HepG2 (cell line): Measurements from ENCODE around the gene ZBTB2. TPM values are rescaled to one million over a fixed set of nuclear protein-coding genes. Genes with fewer than 3 reads are reported as not detected.

Experiments used
- CREBL2 ChIP-seq: sonication (generic); formaldehyde crosslinking; IDR thresholded peaks from 2 replicates; pipeline ENCODE4 v1.8.1; 2023; ENCODE audit warnings: missing genetic modification reagents, mild to moderate bottlenecking, borderline replicate concordance
- ELK4 ChIP-seq: sonication (generic); formaldehyde crosslinking; IDR thresholded peaks from 2 replicates; pipeline ENCODE4 v1.9.0; 2021; ENCODE audit warnings: missing genetic modification reagents, borderline replicate concordance
- FOXJ3 ChIP-seq: sonication (generic); formaldehyde crosslinking; IDR thresholded peaks from 2 replicates; pipeline ENCODE4 v1.4.0; 2020; ENCODE audit warnings: missing genetic modification reagents, mild to moderate bottlenecking, borderline replicate concordance
- MAFK ChIP-seq, 2 experiments: IDR thresholded peaks in 1 of 2; conservative IDR thresholded peaks in 1 of 2; 2 replicates each; pipeline ENCODE4 v1.6.1; 2011; ENCODE audit warnings: improper control_type of control experiment in 2 of 2, low read length in 2 of 2
- MTF2 ChIP-seq: sonication (generic); formaldehyde crosslinking; IDR thresholded peaks from 2 replicates; pipeline ENCODE4 v1.5.0; 2020; ENCODE audit warnings: missing genetic modification reagents, borderline replicate concordance
- NFKB2 ChIP-seq: sonication (generic); formaldehyde crosslinking; IDR thresholded peaks from 2 replicates; pipeline ENCODE4 v1.4.0; 2020; ENCODE audit warnings: missing genetic modification reagents, borderline replicate concordance
- NPAS2 ChIP-seq: sonication (generic); formaldehyde crosslinking; IDR thresholded peaks from 2 replicates; pipeline ENCODE4 v1.8.0; 2022; ENCODE audit warnings: mild to moderate bottlenecking, missing genetic modification reagents, borderline replicate concordance
- SKI ChIP-seq: fragments of 450-650 bp; IDR thresholded peaks from one replicate; pipeline ENCODE4 v1.6.1; 2018; ENCODE audit warnings: mild to moderate bottlenecking; ENCODE audit not compliant: partially characterized antibody
- SUZ12 ChIP-seq: fragments of 150-350 bp; IDR thresholded peaks from 2 replicates; pipeline ENCODE4 v1.6.1; 2014; ENCODE audit warnings: low read depth, low read length
- TBL1XR1 ChIP-seq: fragments of 150-350 bp; IDR thresholded peaks from 2 replicates; pipeline ENCODE4 v1.6.1; 2014; ENCODE audit warnings: borderline replicate concordance, low read length; ENCODE audit not compliant: partially characterized antibody
- ZFP1 ChIP-seq: IDR thresholded peaks from 2 replicates; pipeline ENCODE4 v1.6.1; 2016
- ZNF280B ChIP-seq: sonication (generic); formaldehyde crosslinking; IDR thresholded peaks from 2 replicates; pipeline ENCODE4 v1.5.0; 2020; ENCODE audit warnings: missing genetic modification reagents, mild to moderate bottlenecking, borderline replicate concordance
- ZNF282 ChIP-seq: fragments of 450-650 bp; IDR thresholded peaks from 2 replicates; pipeline ENCODE4 v1.6.1; 2018; ENCODE audit not compliant: partially characterized antibody
- ZNF335 ChIP-seq: sonication (generic); formaldehyde crosslinking; IDR thresholded peaks from 2 replicates; pipeline ENCODE4 v1.4.0; 2020; ENCODE audit warnings: missing genetic modification reagents
- ZNF556 ChIP-seq: sonication (generic); formaldehyde crosslinking; IDR thresholded peaks from 2 replicates; pipeline ENCODE4 v1.4.0; 2020; ENCODE audit warnings: mild to moderate bottlenecking, missing genetic modification reagents, borderline replicate concordance
- ZNF703 ChIP-seq: sonication (generic); formaldehyde crosslinking; IDR thresholded peaks from 2 replicates; pipeline ENCODE4 v1.5.1; 2020; ENCODE audit warnings: missing genetic modification reagents, mild to moderate bottlenecking, moderate library complexity, borderline replicate concordance
- polyA plus RNA-seq, 8 experiments: library from polyadenylated mRNA; depleted of rRNA in 3 of 8; stranded (reverse) in 7 of 8; unstranded in 1 of 8; fragments of >200 nt; fragmentation: Illumina TruSeq in 4 of 8; extraction: Trizol in 4 of 8; gene quantifications; 2 replicates each; pipeline versions ENCODE4 v1.2.1 to v1.2.3, GENCODE V29; 2011 to 2016; ENCODE audit warnings: low read depth in 4 of 8, missing spikeins in 1 of 8, mixed read lengths in 1 of 8; ENCODE audit not compliant: insufficient read depth in 1 of 8
- total RNA-seq, 5 experiments: library from RNA; depleted of rRNA; stranded (reverse); fragments of >200 nt; fragmentation: Illumina TruSeq; extraction: Trizol; gene quantifications; 2 replicates each; pipeline ENCODE4 v1.2.3, GENCODE V29; 2016; ENCODE audit warnings: low read depth in 1 of 5
- TF ChIP-seq, protein P1 (sequence below): sonication (generic); formaldehyde crosslinking; IDR thresholded peaks from 2 replicates; pipeline ENCODE4 v1.4.0; 2020; ENCODE audit warnings: missing genetic modification reagents
- TF ChIP-seq, protein P2 (sequence below): sonication (generic); formaldehyde crosslinking; IDR thresholded peaks from 2 replicates; pipeline ENCODE4 v1.4.0; 2020; ENCODE audit warnings: mild to moderate bottlenecking, missing genetic modification reagents, borderline replicate concordance

ZBTB2 gene
- total and polyA plus RNA-seq, 2 of the 13 experiments (the other 11 are each of a cell fraction or from before 2014, with no cell fraction given) = 15.4 to 22.8 TPM

- TF ChIP-seq ZNF335 (CRISPR knock-in tag) (no peak), ELK4 (CRISPR knock-in tag) (no peak; the same call in 1 of the 2 replicates), NFKB2 (peak; percentile 61; the same call in 1 of the 2 replicates), ZNF556 (CRISPR knock-in tag) (peak; percentile 72; the same call in 1 of the 2 replicates), NPAS2 (no peak), FOXJ3 (no peak), ZNF703 (CRISPR knock-in tag) (no peak), SUZ12 (no peak), TBL1XR1 (no peak), ZNF282 (no peak), SKI (peak; percentile 84), CREBL2 (CRISPR knock-in tag) (peak; percentile 5; the same call in 1 of the 2 replicates), ZFP1 (CRISPR knock-in tag) (no peak), MTF2 (CRISPR knock-in tag) (no peak), MAFK (conservative IDR thresholded peaks at IDR 0.05 in 1 of 2, IDR thresholded peaks at IDR 0.05 in 1 of 2; ENCODE audit: low read length in 2 of 2) (no peak), ZNF280B (CRISPR knock-in tag) (no peak)
- TF ChIP-seq, protein P1, sequence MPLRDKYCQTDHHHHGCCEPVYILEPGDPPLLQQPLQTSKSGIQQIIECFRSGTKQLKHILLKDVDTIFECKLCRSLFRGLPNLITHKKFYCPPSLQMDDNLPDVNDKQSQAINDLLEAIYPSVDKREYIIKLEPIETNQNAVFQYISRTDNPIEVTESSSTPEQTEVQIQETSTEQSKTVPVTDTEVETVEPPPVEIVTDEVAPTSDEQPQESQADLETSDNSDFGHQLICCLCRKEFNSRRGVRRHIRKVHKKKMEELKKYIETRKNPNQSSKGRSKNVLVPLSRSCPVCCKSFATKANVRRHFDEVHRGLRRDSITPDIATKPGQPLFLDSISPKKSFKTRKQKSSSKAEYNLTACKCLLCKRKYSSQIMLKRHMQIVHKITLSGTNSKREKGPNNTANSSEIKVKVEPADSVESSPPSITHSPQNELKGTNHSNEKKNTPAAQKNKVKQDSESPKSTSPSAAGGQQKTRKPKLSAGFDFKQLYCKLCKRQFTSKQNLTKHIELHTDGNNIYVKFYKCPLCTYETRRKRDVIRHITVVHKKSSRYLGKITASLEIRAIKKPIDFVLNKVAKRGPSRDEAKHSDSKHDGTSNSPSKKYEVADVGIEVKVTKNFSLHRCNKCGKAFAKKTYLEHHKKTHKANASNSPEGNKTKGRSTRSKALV (CRISPR knock-in tag) = peak; percentile 51; the same call in 1 of the 2 replicates
- TF ChIP-seq, protein P2, sequence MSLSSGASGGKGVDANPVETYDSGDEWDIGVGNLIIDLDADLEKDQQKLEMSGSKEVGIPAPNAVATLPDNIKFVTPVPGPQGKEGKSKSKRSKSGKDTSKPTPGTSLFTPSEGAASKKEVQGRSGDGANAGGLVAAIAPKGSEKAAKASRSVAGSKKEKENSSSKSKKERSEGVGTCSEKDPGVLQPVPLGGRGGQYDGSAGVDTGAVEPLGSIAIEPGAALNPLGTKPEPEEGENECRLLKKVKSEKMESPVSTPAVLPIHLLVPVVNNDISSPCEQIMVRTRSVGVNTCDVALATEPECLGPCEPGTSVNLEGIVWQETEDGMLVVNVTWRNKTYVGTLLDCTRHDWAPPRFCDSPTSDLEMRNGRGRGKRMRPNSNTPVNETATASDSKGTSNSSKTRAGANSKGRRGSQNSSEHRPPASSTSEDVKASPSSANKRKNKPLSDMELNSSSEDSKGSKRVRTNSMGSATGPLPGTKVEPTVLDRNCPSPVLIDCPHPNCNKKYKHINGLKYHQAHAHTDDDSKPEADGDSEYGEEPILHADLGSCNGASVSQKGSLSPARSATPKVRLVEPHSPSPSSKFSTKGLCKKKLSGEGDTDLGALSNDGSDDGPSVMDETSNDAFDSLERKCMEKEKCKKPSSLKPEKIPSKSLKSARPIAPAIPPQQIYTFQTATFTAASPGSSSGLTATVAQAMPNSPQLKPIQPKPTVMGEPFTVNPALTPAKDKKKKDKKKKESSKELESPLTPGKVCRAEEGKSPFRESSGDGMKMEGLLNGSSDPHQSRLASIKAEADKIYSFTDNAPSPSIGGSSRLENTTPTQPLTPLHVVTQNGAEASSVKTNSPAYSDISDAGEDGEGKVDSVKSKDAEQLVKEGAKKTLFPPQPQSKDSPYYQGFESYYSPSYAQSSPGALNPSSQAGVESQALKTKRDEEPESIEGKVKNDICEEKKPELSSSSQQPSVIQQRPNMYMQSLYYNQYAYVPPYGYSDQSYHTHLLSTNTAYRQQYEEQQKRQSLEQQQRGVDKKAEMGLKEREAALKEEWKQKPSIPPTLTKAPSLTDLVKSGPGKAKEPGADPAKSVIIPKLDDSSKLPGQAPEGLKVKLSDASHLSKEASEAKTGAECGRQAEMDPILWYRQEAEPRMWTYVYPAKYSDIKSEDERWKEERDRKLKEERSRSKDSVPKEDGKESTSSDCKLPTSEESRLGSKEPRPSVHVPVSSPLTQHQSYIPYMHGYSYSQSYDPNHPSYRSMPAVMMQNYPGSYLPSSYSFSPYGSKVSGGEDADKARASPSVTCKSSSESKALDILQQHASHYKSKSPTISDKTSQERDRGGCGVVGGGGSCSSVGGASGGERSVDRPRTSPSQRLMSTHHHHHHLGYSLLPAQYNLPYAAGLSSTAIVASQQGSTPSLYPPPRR (CRISPR knock-in tag) = no peak
Measured at GRCh38 chr6:151390276-151390850, 996 bp downstream of the ZBTB2 start (continued).
